ENCODE results near the gene NPC1L1. TPM values are rescaled to one million over a fixed set of nuclear protein-coding genes. Genes with fewer than 3 reads are reported as not detected.

The NPC1L1 gene
- total and polyA plus RNA-seq, 2 experiments from 2014 or later, result not detected

GRCh38 chr7:44519546-44519945, 21.6 kb downstream of the NPC1L1 start:
- no peaks in the 10 kb centered on the region for H3K9me3 ChIP-seq (ENCODE audit: low read depth)
- H3K27ac ChIP-seq, result no peak overlapping the region
- no peak for TF ChIP-seq CTCF (IDR thresholded peaks at IDR 0.05; ENCODE audit: low read depth, low read length)
- H3K36me3 ChIP-seq, result no peaks in the 10 kb centered on the region
- H3K4me1 ChIP-seq (ENCODE audit: low read depth), result no peaks in the 10 kb centered on the region
- DNase-seq (ENCODE audit: low read depth in 1 of 2, low spot score in 1 of 2), result no peak
- no peaks in the 10 kb centered on the region for H3K27me3 ChIP-seq
- no peak overlapping the region for H3K4me3 ChIP-seq

DNA sequence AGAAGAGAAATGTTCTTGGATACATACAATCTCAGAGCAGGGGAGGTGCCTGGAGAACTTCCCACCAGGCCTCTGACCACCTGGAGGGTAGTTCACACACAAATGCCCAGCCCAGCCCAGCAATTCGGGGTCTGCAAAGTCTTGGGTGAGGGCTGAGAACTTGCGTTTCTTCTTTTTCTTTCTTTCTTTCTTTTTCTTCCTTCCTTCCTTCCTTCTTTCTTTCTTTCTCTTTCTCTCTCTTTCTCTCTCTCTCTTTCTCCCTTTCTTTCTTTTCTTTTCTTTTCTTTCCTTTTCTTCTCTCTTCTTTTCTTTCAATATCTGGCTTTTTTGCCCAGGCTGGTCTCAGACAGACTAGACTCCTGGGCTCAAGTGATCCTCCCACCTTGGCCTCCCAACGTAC, 22.4 kb downstream of the NPC1L1 start:
- TF ChIP-seq CTCF (IDR thresholded peaks at IDR 0.05; ENCODE audit: low read depth, low read length), result no peak
- no peaks in the 10 kb centered on the region for H3K36me3 ChIP-seq
- no peaks in the 10 kb centered on the region for H3K9me3 ChIP-seq (ENCODE audit: low read depth)
- DNase-seq (ENCODE audit: low read depth in 1 of 2, low spot score in 1 of 2), result no peak
- no peak overlapping the region for H3K4me3 ChIP-seq
- no peaks in the 10 kb centered on the region for H3K4me1 ChIP-seq (ENCODE audit: low read depth)
- no peaks in the 10 kb centered on the region for H3K27me3 ChIP-seq
- no peak overlapping the region for H3K27ac ChIP-seq

- no peak overlapping the region for H3K4me3 ChIP-seq
- no peaks in the 10 kb centered on the region for H3K36me3 ChIP-seq
- no peaks in the 10 kb centered on the region for H3K9me3 ChIP-seq (ENCODE audit: low read depth)
- no peak overlapping the region for H3K27ac ChIP-seq
- TF ChIP-seq CTCF (IDR thresholded peaks at IDR 0.05; ENCODE audit: low read depth, low read length), result no peak
- no peaks in the 10 kb centered on the region for H3K4me1 ChIP-seq (ENCODE audit: low read depth)
- H3K27me3 ChIP-seq, result no peaks in the 10 kb centered on the region
- DNase-seq (ENCODE audit: low read depth in 1 of 2, low spot score in 1 of 2), result no peak
These were observed 24.0 kb downstream of the NPC1L1 start for GRCh38 chr7:44517175-44517574.

DNA sequence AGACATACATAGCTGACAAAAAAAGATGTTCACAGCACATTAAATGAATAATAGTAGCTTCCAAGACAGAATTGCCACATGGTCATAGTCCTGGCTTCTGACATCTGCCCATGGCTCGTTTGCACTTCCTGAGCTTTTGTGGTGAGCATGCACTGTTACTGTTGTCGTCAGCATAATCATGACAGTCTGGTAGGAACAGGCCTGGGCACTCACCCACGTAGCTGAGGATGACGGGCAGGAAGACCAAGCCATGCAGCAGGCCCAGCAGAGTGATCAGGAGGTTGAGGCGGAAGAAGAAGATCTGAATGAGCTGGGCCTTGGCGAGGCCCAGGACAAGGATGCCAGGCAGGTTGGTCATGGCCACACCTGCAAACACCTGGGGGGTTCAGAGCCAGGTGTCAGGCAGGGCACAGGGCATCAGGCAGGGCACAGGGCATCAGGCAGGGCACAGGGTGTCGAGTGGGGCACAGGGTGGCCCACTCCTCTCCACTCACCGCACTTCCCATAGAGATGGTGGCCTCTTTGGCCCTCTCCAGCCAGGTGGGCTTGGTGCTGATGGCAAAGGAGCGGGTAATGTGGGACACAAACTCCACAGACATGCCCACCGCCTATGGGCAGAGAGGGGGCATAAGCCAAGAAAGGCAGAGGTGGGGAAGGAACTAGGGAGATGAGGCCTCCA, 25.4 kb downstream of the NPC1L1 start:
- Histone ChIP-seq H3K27ac (no peak overlapping the region), H3K36me3 (no peaks in the 10 kb centered on the region), H3K4me3 (no peak overlapping the region), H3K27me3 (no peaks in the 10 kb centered on the region), H3K9me3 (ENCODE audit: low read depth) (no peaks in the 10 kb centered on the region), H3K4me1 (ENCODE audit: low read depth) (no peaks in the 10 kb centered on the region)
- no peak for TF ChIP-seq CTCF (IDR thresholded peaks at IDR 0.05; ENCODE audit: low read depth, low read length)
- no peak for DNase-seq (ENCODE audit: low read depth in 1 of 2, low spot score in 1 of 2)

- TF ChIP-seq CTCF (IDR thresholded peaks at IDR 0.05; ENCODE audit: low read depth, low read length), result no peak
These were observed 28.4 kb downstream of the NPC1L1 start for GRCh38 chr7:44512736-44513135.

More at GRCh38 chr7:44512736-44513135, 28.4 kb downstream of the NPC1L1 start:
- no peak overlapping the region for H3K4me3 ChIP-seq
- no peaks in the 10 kb centered on the region for H3K36me3 ChIP-seq
- H3K27ac ChIP-seq, result no peak overlapping the region
- no peak for DNase-seq (ENCODE audit: low read depth in 1 of 2, low spot score in 1 of 2)
- H3K27me3 ChIP-seq, result no peaks in the 10 kb centered on the region
- H3K9me3 ChIP-seq (ENCODE audit: low read depth), result no peaks in the 10 kb centered on the region
- no peaks in the 10 kb centered on the region for H3K4me1 ChIP-seq (ENCODE audit: low read depth)
